Smooth muscle cell (in vitro differentiated cells): ENCODE data around the gene TRAF2. TPM values are rescaled to one million over a fixed set of nuclear protein-coding genes. Genes with fewer than 3 reads are reported as not detected.
"Not testable (repeated sequence)": the region's sequence is repeated elsewhere in the genome, so short reads cannot be mapped to it uniquely, and the experiment has no call there.

Experiments
- DNase-seq: peaks from one replicate; lab custom pipeline; 2025; ENCODE audit not compliant: unreplicated experiment; lab: John Stamatoyannopoulos, UW
- H2AFZ ChIP-seq: fragments of 200-600 bp; sonication (generic); 2 replicates; pipeline ENCODE4 v1.6.0; 2016; ENCODE audit warnings: antibody characterized with exemption, low read depth, mild to moderate bottlenecking
- H3F3A ChIP-seq: fragments of 200-600 bp; sonication (generic); 2 replicates; pipeline ENCODE4 v1.6.0; 2017; ENCODE audit warnings: antibody characterized with exemption, low read depth
- H3K27ac ChIP-seq: fragments of 200-600 bp; sonication (generic); 2 replicates; pipeline ENCODE4 v1.5.1; 2016; ENCODE audit warnings: low read depth, mild to moderate bottlenecking
- H3K27me3 ChIP-seq: fragments of 200-600 bp; sonication (generic); 2 replicates; pipeline ENCODE4 v1.6.1; 2016; ENCODE audit warnings: low read depth, mild to moderate bottlenecking
- H3K36me3 ChIP-seq: fragments of 200-600 bp; sonication (generic); 2 replicates; pipeline ENCODE4 v1.5.1; 2016; ENCODE audit warnings: low read depth
- H3K4me1 ChIP-seq: fragments of 200-600 bp; sonication (generic); 2 replicates; pipeline ENCODE4 v1.5.1; 2016; ENCODE audit warnings: low read depth
- H3K4me2 ChIP-seq: fragments of 200-600 bp; sonication (generic); 2 replicates; pipeline ENCODE4 v1.6.0; 2016; ENCODE audit warnings: mild to moderate bottlenecking
- H3K4me3 ChIP-seq: fragments of 200-600 bp; sonication (generic); 2 replicates; pipeline ENCODE4 v1.5.1; 2016; ENCODE audit warnings: mild to moderate bottlenecking
- H3K79me2 ChIP-seq: fragments of 200-600 bp; sonication (generic); 2 replicates; pipeline ENCODE4 v1.6.0; 2016; ENCODE audit warnings: low read depth, mild to moderate bottlenecking
- H3K9ac ChIP-seq: fragments of 200-600 bp; sonication (generic); 2 replicates; pipeline ENCODE4 v1.6.0; 2016; ENCODE audit warnings: low read depth
- H3K9me3 ChIP-seq: fragments of 200-600 bp; sonication (generic); replicated peaks from 2 replicates; pipeline ENCODE4 v1.5.1; 2016; ENCODE audit warnings: low read depth
- H4K20me1 ChIP-seq: fragments of 200-600 bp; sonication (generic); 2 replicates; pipeline ENCODE4 v1.6.0; 2016; ENCODE audit warnings: low read depth
- CTCF ChIP-seq: fragments of 200-600 bp; sonication (generic); IDR thresholded peaks from 2 replicates; pipeline ENCODE4 v1.5.1; 2017; ENCODE audit warnings: borderline replicate concordance, mild to moderate bottlenecking, antibody characterized with exemption; ENCODE audit not compliant: insufficient read depth, poor library complexity, severe bottlenecking
- WGBS: methylation state at CpG from one replicate; pipeline ENCODE4 v1.1.7; 2016; ENCODE audit warnings: low lambda C conversion rate; 5-methylcytosine and 5-hydroxymethylcytosine counted together
- polyA plus RNA-seq: library from polyadenylated mRNA; unstranded; fragments of >200 nt; fragmentation: Nextera tagmentation; extraction: Ambion mirVana; gene quantifications from 2 replicates; pipeline ENCODE4 v1.2.1, GENCODE V29; 2016
- total RNA-seq: library from RNA; depleted of rRNA; stranded (reverse); fragments of >200 nt; gene quantifications from 2 replicates; pipeline ENCODE4 v1.2.3, GENCODE V29; 2014

The TRAF2 gene
- total and polyA plus RNA-seq, 2 experiments from 2014 or later, result 7.0 to 15.9 TPM

GRCh38 chr9:136839229-136840139 lies 46.8 kb upstream of the TRAF2 start:
- Histone ChIP-seq H3K4me1 (peaks cover 21% of the 10 kb centered on the region), H3K9me3 (no peaks in the 10 kb centered on the region), H4K20me1 (peaks cover 26% of the 10 kb centered on the region), H2AFZ (no peak overlapping the region), H3K27ac (no peak overlapping the region), H3K27me3 (no peaks in the 10 kb centered on the region), H3K9ac (no peak overlapping the region), H3K79me2 (no peaks in the 10 kb centered on the region), H3K4me2 (no peak overlapping the region), H3K4me3 (no peak overlapping the region), H3F3A (peaks cover 11% of the 10 kb centered on the region), H3K36me3 (no peaks in the 10 kb centered on the region)
- no peak for TF ChIP-seq CTCF
- 86% methylated on average over 36 of the region's 36 CpGs for WGBS
- DNase-seq, result no peak

GRCh38 chr9:136840140-136840876 lies 46.0 kb upstream of the TRAF2 start:
- H3K4me1 ChIP-seq, result peaks cover 21% of the 10 kb centered on the region
- peaks cover 26% of the 10 kb centered on the region for H4K20me1 ChIP-seq
- no peak overlapping the region for H2AFZ ChIP-seq
- H3K79me2 ChIP-seq, result no peaks in the 10 kb centered on the region
- no peaks in the 10 kb centered on the region for H3K9me3 ChIP-seq
- no peak overlapping the region for H3K9ac ChIP-seq
- H3K4me3 ChIP-seq, result no peak overlapping the region
- WGBS, result 70% methylated on average over 23 of the region's 32 CpGs
- H3K4me2 ChIP-seq, result no peak overlapping the region
- peaks cover 11% of the 10 kb centered on the region for H3F3A ChIP-seq
- no peak for TF ChIP-seq CTCF
- no peak for DNase-seq
- no peaks in the 10 kb centered on the region for H3K27me3 ChIP-seq
- H3K36me3 ChIP-seq, result no peaks in the 10 kb centered on the region
- H3K27ac ChIP-seq, result no peak overlapping the region

GRCh38 chr9:136840877-136841645 lies 45.3 kb upstream of the TRAF2 start:
- no peaks in the 10 kb centered on the region for H3K27me3 ChIP-seq
- H3K4me3 ChIP-seq, result no peak overlapping the region
- no peaks in the 10 kb centered on the region for H3K36me3 ChIP-seq
- peaks cover 10% of the 10 kb centered on the region for H3F3A ChIP-seq
- no peak overlapping the region for H2AFZ ChIP-seq
- 75% methylated on average over 28 of the region's 28 CpGs for WGBS
- no peaks in the 10 kb centered on the region for H3K79me2 ChIP-seq
- H3K4me2 ChIP-seq, result peak overlapping the region; percentile 59
- TF ChIP-seq CTCF, result peak; percentile 2
- no peak overlapping the region for H3K9ac ChIP-seq
- H3K27ac ChIP-seq, result no peak overlapping the region
- peaks cover 21% of the 10 kb centered on the region for H3K4me1 ChIP-seq
- DNase-seq, result peak; percentile 21
- peaks cover 26% of the 10 kb centered on the region for H4K20me1 ChIP-seq
- no peaks in the 10 kb centered on the region for H3K9me3 ChIP-seq

GRCh38 chr9:136841646-136842379 lies 44.5 kb upstream of the TRAF2 start:
- peaks cover 21% of the 10 kb centered on the region for H3K4me1 ChIP-seq
- H3K4me3 ChIP-seq, result peak overlapping the region; percentile 55
- H3K9me3 ChIP-seq, H3K27me3 ChIP-seq, H3K27ac ChIP-seq, H3K79me2 ChIP-seq, H3K36me3 ChIP-seq, H3F3A ChIP-seq, DNase-seq, H2AFZ ChIP-seq, H3K9ac ChIP-seq: not testable (repeated sequence)
- H4K20me1 ChIP-seq, result peaks cover 26% of the 10 kb centered on the region
- peak overlapping the region; percentile 81 for H3K4me2 ChIP-seq
- 64% methylated on average over 16 of the region's 16 CpGs for WGBS
